Heart left ventricle (tissue), 13 donors: ENCODE results near the gene ADAM17.

Source experiments
- POLR2A ChIP-seq, 2 donors: fragments of 450-650 bp; IDR thresholded peaks; one replicate each; pipeline ENCODE4 v1.6.1; 2017; ENCODE audit warnings: antibody characterized with exemption in 2 of 2, mild to moderate bottlenecking in 2 of 2, moderate library complexity in 2 of 2
- TF ChIP-seq, protein P1 (sequence below), 12 donors: fragments of 200-600 bp; sonication (generic) in 4 of 12; IDR thresholded peaks; one replicate each; pipeline versions ENCODE4 v1.5.0 to v1.8.0; 2018 to 2022; ENCODE audit warnings: antibody characterized with exemption in 12 of 12, mild to moderate bottlenecking in 5 of 12
- donor health status: ischemic (EF 13 %, LVEDD 7.1; RV severe dilation, severe dysfunction).
- donor health status: DM: no; HTN: yes; CAD: no.
- donor health status: DM: no; HTN: no; CAD: no.
- donor health status: ischemic (EF 25% LVEDD 6.9; RV normal size, moderate dysfunction).
- donor health status: ischemic (EF 25% LVEDD 5.7; RV mildly dilated, moderate dysfunction).
- donor health status: ischemic (EF 35%, LVEDD 5.7; RV mildly dilated, moderate dysfunction).
- donor health status: nonischemic (EF 11% LVEDD 7.7; RV severe dilation, severe dysfunction).
- donor health status: DM: yes; HTN: yes; CAD: no.
- donor health status: PGD.
- donor health status: ischemic (EF 29% LVEDD 5.4; RV normal size, mild dysfunction).
- donor health status: nonischemic (EF 23%, LVEDD 6.1; RV moderate dilation, normal function).

DNA sequence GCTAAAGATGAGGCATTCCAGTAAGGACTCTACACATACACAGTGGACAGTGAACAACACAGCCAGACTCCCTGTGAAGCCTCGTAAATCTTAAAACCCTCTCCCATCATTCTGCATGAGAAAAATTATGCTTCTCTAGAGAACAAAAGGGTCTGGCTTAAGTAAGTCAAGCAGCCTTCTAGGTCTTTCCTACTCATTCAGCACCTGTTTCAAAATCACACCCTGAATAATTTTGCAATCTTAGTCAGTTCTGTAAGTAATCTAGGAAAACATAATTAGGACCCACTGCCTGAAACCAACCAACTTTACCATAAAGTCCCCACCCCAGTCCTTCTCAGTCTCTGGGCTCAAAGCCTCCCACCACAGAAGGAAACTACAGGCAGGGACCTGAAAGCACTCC, 61.5 kb downstream of the ADAM17 start:
- TF ChIP-seq, protein P1, sequence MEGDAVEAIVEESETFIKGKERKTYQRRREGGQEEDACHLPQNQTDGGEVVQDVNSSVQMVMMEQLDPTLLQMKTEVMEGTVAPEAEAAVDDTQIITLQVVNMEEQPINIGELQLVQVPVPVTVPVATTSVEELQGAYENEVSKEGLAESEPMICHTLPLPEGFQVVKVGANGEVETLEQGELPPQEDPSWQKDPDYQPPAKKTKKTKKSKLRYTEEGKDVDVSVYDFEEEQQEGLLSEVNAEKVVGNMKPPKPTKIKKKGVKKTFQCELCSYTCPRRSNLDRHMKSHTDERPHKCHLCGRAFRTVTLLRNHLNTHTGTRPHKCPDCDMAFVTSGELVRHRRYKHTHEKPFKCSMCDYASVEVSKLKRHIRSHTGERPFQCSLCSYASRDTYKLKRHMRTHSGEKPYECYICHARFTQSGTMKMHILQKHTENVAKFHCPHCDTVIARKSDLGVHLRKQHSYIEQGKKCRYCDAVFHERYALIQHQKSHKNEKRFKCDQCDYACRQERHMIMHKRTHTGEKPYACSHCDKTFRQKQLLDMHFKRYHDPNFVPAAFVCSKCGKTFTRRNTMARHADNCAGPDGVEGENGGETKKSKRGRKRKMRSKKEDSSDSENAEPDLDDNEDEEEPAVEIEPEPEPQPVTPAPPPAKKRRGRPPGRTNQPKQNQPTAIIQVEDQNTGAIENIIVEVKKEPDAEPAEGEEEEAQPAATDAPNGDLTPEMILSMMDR (IDR thresholded peaks at IDR 0.05): no peak
- TF ChIP-seq POLR2A (IDR thresholded peaks at IDR 0.05): no peak
